Tibial nerve (tissue), 4 donors: ENCODE results near the gene FARSB.

Source experiments
- EP300 ChIP-seq, 2 donors: sonication (generic); formaldehyde crosslinking; IDR thresholded peaks; one replicate each; pipeline ENCODE4 v1.6.1; 2017; ENCODE audit warnings: antibody characterized with exemption in 2 of 2, mild to moderate bottlenecking in 1 of 2
- POLR2A ChIP-seq, 2 donors: fragments of 450-650 bp; IDR thresholded peaks; one replicate each; pipeline ENCODE4 v1.6.1; 2017; ENCODE audit warnings: antibody characterized with exemption in 2 of 2, mild to moderate bottlenecking in 2 of 2, moderate library complexity in 2 of 2
- TF ChIP-seq, protein P1 (sequence below), 5 experiments: fragments of 200-600 bp in 3 of 5; fragments of 450-650 bp in 2 of 5; sonication (generic) in 3 of 5; IDR thresholded peaks; one replicate each; pipeline ENCODE4 v1.5.1; 2016 to 2019; ENCODE audit warnings: antibody characterized with exemption in 5 of 5, mild to moderate bottlenecking in 3 of 5, moderate library complexity in 2 of 5

GRCh38 chr2:222608081-222608480, 47.8 kb downstream of the FARSB start:
- TF ChIP-seq EP300 (IDR thresholded peaks at IDR 0.05) (no peak), POLR2A (IDR thresholded peaks at IDR 0.05) (no peak)
- TF ChIP-seq, protein P1, sequence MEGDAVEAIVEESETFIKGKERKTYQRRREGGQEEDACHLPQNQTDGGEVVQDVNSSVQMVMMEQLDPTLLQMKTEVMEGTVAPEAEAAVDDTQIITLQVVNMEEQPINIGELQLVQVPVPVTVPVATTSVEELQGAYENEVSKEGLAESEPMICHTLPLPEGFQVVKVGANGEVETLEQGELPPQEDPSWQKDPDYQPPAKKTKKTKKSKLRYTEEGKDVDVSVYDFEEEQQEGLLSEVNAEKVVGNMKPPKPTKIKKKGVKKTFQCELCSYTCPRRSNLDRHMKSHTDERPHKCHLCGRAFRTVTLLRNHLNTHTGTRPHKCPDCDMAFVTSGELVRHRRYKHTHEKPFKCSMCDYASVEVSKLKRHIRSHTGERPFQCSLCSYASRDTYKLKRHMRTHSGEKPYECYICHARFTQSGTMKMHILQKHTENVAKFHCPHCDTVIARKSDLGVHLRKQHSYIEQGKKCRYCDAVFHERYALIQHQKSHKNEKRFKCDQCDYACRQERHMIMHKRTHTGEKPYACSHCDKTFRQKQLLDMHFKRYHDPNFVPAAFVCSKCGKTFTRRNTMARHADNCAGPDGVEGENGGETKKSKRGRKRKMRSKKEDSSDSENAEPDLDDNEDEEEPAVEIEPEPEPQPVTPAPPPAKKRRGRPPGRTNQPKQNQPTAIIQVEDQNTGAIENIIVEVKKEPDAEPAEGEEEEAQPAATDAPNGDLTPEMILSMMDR (IDR thresholded peaks at IDR 0.05), result no peak
